GM21529 (cell line): ENCODE measurements around the gene PLEKHM3.

ENCODE experiments used
- ATAC-seq: cut with Tn5 transposase; IDR thresholded peaks from one replicate; pipeline ENCODE4 v1.9.1; 2021; ENCODE audit not compliant: unreplicated experiment

Gene PLEKHM3

DNA sequence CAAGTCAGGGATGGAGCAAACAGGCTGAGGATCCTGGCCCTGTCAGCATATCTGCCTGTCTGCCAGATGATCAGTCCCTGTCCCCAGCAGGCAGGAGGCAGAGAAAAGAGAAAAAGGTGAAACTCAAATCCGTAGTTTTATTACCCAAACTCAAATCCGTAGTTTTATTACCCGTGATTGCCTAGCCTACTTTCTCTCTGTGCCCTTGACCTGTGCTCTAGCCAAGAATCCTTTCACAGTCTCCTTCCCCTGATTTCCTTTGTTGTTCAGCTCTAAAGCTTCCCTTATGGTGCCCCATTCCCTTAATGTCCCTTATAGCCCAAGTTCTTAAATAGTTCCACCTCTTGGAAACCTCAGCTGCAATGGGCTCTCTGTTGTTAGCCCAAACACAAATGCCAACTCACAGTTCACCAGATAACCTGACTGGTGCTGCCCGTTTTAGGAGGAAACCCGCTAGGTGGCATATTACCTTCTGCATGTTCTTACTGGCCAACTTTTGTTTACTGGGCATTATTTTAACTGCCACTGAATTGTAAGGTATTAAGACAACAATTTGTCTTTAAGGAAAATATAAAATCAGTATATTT is 130.0 kb downstream of the PLEKHM3 start:
- ATAC-seq: no peak

DNA sequence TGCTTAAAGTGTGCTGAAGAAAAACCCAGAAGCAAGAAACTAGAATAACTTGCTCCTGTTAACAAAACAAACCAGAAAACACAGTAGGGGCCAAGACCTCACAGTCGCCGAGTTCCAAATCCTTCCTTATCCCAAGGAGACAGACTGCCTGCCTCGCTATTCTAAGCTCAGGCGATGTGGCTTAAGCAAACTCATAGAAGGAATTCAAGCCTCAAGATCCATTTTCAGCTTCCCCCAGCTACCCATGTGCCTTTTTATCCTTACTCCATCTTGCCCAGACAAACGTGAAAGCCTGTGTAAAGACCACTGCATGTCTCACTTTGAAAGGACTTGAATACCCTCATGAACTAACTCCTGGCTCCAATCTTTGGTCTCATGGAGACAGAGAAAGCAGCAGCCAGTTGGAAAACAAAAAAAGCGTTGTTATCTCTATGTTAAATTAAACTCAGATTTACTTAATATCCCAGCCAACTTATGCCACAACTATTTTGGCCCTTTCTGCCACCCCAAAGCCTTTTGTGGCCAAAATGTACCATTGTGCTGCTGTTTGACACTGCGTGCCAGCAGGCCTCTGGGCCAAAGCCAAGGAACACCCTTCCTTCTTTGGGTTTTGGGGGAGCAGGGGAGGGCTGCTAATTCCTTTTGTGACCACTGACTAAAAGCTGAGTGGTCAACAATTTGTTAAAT is 132.5 kb downstream of the PLEKHM3 start:
- ATAC-seq: no peak

DNA sequence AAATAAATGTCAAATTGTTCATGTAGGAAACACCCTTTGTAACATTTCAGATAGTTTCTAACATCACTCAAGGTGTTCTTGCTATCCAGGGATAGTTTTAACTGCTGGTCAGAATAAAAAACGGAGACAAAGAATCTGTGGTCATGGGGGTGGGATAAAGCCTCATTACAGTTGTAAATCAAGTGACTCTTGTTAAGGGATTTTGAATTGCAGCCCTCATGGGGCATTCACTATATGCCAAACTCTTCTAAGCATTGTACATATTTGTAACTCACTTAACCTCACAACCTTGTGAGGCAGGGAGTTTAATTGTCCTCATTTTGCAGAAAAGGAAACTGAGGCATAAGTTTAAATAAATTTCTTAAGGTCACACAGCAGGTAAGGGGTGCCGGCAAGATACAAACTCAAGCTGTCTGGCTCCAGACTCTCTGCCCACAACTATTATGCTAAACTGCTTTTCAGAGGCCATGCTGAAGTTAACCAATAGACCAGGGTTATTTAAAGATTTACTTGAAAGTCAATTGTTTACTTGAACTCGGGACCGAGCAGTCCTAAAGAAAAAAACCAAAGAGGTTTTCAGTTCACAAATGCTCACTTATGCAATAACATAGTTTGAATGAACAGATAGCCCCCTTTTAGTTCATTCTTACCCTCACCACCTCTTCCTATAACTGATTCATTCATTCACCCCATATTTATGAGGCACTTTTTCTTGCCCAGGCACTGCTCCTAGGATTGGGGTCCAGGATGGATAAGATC is 134.1 kb downstream of the PLEKHM3 start:
- no peak for ATAC-seq

DNA sequence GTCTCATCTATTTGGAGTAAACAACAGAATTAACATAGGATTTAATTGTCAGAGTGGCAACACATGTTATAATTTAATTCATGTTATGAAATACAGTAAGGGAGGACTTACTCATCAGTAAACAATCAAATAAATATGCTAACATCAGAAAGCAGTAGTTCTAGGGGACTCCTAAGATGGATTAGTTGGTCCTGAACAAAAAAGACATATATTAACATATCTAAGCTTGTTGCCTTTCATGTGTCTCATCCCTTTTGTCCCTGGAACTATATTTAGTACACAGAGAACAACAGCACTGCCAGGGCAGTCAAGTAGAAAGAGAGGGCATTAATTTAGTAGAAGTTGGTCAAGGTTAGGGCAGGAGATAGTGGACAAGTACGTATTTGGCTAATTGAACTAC is 137.8 kb downstream of the PLEKHM3 start:
- no peak for ATAC-seq

DNA sequence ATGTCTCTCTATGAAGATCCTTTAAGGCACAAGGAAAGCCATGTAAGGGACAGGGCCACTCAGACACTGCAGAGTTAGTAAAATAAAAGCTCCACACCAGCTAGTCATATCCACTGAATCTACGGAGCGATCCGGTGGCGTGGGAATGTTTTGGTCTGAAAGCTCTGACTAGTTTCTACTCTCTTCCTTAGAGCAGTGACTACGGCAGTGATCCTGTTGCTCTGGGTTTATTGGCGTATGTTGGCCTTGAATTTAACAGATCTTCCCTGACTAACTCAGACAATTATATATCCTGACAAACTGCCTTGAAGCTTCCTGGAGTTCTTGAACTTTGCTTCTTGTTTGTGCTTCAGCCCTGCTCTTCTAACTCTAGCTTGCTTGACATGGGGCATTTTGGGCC is 140.3 kb downstream of the PLEKHM3 start:
- no peak for ATAC-seq

DNA sequence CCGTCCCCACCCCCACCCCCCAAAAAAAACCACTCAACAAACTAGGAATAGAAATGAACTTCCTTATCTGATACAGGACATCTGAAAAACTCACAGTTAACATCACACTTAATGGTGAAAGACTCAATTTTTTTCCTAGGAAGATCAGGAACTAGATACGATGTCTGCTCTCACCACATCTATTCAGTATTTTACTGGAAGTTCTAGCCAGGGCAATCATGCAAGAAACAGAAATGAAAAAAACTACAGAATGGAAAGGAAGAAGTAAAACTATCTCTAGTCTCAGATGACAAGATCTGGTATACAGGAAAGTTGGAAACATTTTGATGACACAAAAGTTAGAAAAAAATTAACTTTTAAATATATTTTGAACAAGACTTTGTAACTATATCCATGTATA is 141.2 kb downstream of the PLEKHM3 start:
- ATAC-seq: no peak

DNA sequence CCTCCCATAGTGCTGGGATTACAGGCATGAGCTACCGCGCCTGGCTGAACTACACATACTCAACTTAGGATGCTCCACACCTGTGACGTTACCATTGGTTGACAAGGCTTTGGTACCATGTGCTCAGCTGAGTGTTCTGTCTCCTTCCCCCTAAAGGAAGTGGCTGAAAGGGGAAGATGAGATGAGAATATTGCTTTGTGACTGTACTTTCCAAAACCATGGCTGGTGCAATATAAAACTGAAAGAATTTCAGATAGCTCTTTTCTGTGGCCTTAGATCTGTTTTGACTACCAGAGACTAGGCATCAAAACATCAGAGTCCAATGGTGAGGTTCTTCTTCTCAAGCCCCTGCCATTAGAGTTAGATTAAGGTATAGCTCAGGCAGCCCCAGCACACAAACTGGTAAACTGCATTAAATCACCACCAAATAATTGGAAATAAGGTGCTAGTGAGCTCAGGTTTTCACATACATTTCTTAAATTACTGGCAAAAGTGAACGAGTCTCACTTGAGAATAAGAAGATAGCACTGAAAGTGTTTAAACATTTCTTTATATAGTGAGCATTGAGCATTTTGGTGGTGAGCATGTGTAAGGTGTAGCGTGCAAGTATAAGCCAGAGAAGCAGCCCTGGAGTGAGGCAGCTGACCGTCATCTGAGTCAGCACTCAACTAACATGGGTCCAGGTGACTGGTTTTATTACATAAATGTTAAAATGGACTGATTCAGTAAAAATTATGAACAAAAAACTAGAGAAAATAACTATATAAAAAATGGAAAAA is 142.1 kb downstream of the PLEKHM3 start:
- ATAC-seq: peak; percentile 46

DNA sequence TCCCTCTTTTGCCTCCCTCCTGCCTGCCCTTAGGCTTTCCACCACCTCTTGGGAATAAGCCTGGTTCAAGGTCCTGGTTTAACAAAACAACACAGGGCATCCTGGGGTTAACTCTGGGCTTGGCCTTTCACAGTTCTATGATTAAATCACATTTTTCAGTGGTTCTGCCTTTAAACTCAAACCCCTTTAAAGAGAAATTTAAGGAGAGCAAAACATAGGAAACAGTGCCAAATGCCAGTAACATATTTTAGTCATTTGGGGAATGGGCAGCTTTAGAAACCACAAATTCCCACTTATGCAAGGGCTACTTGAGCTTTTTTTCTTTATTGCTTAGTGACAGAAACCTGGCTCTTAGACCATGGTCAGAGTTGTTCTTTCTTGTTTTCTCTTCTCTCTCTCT is 143.4 kb downstream of the PLEKHM3 start:
- ATAC-seq: no peak

DNA sequence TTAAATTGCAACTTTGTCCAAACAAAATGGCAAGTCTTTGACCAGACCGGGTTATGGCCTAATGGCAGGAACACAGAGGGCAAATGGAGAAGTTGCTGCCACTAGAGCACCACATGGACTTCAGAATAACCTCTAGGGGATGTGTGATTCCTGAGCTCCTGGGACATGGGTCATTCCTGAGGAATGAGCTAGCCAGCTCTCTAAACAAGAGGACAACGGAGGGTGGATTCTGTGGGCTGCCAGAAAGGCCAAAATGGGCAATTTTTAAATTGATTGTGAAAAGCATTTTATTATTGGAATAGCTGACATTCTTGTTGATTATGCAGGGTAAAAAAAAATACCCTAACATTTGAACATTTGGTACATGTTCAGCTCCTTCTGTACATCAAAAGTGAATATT is 145.8 kb downstream of the PLEKHM3 start:
- no peak for ATAC-seq

DNA sequence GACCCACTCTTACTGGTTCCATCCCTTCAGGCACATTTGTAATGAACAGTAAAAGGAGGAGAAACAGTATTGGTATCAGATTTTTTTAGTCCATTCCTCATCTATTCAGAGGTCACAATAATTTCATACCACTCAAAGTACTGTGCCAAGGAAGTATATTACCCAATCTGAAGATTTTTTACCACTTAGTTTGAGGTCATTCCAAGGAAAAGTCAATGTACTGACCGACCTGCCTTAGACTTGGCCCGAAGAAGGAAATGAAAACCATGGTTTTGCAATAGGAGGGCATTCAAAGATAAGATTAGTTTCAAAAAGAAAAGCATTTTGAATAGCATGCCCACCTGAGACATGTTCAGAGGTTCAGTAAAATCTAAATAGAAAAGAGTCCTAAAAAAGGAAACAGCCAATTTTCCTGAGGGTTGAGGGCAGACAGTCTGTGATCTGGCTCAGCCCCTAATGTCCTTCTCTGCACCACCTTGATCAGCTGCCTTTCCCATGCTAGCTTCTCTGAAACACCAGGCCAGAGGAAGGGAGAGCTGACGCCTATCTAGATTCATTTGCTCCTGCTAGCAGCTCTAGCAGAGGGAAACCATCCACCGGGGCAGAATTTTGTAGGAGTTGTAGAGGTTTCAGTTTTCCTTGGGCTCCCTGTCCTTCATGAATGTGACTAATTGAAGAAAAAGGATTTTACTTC is 148.3 kb downstream of the PLEKHM3 start:
- ATAC-seq: no peak

DNA sequence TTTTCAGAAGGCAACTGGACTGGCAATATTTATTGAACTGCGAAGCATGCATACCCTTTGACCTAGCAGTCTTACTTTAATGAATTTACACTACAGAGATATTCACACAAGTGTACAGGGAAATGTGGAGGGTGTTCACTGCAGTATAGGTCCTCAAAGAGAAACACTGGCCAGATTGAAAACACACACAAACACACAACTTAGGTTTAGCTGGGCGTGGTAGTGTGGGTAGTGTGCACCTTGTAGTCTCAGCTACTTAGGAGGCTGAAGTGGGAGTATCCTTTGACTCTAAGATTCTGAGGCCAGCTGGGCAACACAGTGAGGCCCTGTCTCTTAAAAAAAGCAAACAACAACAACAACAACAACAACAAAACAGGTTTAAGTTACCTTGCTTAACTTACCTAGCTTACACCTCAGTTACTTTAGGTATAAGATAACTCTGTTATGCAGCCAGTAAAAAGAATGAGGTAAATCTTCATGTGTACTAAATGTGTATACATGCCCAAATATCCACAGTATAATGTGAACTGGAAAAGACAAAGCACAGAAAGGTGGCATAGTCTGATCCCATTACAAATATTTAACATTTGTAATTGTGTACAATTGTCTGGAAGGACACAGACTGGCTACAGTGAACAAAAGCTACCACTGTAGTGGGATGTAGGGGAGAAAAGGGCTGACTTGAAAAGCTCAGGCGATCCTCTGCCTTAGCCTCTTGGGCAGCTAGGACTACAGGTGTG is 149.7 kb downstream of the PLEKHM3 start:
- ATAC-seq: no peak

DNA sequence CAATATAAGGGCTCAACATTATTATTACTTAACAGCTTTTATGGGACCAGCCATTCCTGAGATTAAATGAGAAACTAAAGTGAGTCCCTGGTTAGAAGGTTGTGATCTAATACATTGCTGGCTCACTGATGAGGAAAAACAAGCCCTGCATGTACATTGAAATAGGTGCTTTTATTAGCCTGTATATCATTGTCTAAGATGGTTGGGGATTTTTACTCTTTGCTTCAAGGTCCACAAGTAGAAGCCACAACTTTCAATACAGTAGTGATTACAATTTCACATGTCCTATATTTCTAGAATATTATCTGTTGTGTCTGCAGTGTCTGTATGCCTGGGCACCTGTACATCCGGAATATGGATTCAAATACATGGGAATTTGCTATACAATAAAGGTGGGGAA is 151.5 kb downstream of the PLEKHM3 start:
- ATAC-seq: peak; percentile 68

DNA sequence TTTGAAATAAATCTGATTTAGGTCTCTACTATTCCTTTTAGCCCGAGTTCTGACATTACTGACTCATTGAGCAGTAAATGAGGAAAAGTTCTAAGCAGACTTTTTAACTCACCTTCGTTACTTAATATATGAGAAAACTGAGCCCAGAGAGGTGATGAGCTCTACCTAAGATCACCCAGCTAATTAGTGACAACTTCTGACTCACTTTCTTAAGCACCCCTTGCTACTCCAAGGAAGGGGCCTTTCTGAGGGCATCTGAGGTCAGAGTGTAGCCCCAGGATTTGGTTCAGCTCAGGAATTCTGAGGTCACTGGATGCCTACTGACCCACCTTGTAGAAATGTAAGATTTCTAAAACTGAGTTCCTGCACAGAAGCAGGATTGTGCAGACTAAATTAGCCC is 153.4 kb downstream of the PLEKHM3 start:
- ATAC-seq: no peak

DNA sequence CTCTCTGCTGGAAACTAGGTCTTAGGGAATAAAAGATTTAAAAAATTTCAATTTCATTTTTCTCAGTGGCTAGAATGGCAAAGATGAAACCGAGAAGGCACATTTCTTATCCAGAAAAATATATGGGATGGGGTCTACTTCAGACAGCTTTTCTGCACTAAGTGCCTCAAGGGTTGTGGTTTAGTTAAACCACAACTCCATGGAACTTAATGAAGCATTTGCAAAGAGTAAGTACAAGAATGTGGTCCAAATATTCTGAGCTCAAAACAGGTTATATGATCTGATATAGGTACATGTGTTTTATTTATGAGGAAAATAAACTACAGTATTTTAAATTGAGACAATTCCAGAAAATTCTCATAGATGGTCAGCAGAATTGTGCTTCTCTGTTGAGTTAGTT is 153.8 kb downstream of the PLEKHM3 start:
- ATAC-seq: no peak

DNA sequence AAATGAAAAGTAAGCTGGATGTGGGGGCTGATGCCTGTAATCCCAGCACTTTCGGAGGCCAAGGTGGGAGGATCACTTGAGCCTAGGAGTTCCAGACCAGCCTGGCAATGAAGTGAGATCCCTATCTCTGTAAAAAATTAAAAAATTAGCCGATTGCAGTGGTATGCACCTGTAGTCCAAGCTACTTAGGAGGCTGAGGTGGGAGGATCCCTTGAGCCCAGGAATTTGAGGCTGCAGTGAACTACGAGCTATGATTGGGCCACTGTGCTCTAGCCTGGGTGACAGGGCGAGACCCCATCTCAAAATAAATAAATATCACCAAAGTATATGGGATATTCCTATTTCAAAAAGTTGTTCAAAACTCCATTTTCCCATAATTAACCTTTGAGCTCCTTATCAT is 154.5 kb downstream of the PLEKHM3 start:
- no peak for ATAC-seq

DNA sequence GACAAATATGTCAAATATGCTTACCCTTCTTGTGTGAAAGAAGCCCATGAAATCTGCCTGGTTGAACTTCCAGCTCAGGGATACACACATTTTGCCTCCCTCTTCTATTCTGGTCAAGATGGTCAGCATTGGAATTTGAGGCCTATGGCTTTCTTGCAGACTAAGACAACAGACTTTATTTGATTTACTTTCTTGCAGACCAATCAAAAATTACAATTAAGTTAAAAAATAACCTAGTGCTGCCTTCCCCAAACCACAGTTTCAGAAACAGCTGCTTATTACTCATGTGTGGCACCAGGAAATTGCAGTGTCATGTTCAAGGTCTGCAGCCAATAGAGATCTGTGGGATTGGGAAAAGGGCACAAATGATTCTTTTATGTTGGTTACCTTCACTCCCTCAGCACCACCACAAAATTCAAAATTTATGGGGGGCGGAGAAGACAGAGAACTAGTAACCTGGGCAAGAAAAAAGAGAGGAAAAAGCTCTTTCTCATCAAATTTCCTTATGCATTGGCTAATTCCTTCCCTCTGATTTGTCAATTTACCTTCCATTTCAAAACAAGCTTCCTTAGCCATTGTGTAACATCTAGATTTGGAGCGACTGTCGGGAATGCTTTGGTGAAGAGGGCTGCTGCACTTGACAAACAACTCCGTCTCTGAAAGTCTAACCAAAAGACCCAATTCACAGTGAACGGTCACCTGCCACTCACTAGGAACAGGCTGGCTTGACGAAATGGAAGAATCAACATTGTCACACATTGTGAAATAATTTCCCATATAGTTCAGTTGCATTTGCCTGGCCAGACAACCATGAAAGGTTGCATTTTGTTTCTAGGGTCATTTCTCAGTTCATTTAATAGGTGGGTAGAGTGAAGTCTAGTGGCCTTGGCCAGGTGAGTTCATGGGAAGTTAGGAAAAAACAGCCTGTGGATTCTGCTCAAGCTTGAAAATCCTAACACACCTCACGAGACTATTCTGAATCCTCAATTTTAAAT is 155.2 kb downstream of the PLEKHM3 start:
- ATAC-seq: no peak

DNA sequence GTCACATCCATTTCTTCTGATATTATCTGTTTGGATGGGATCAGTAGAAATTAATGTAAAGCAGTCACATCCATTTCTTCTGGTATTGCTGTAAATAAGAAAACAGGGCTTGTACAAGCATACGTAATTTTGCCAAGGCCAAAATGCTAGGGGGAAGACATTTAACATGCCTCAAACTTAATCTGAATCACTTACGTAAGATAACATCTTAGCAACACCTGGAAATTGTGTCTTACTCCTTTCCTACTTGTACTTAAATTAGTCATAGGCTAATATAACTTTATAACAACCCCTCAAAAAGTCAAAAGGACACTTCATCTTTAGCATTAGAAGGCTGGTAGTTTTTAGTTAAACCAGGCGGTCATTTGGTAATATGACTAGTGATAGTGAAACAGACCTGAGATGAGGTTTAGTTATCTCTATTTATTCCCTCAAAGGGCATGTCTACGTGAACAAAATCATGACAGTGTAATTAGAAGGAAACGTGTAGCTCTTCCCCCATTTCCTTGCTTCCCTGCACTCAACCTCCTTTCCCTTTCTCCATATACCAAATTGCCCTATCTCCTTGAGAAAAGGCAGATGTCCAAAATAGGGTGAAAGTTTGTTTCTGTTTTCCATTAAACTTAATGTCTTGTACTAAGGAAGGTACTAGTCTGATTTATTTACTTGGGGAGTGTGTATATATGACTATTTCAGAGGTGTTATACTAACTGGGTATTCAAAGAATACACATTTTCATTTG is 156.3 kb downstream of the PLEKHM3 start:
- no peak for ATAC-seq

DNA sequence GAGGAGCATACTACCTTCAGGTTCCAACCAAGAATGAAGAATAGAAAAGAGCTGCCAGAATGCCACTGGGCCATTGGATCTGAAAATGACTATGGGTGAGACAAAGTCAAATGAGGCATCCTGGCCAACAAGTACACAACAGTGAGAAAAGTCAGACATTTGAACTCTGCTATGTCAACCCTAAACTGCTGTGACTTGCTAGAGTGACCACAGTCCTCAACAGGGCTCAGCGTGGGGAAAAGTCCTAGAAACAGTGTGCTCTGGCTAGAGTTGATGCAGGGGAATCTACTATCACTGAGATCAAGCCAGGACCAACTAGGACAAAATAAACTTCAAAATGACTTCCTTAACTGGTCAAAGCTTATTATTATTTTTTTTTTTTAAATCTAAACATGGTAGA is 157.4 kb downstream of the PLEKHM3 start:
- no peak for ATAC-seq
